HG02571 (cell line): ENCODE data around the gene ERC1.
"Not testable (repeated sequence)": the region's sequence is repeated elsewhere in the genome, so short reads cannot be mapped to it uniquely, and the experiment has no call there.

Experiments
- ATAC-seq: cut with Tn5 transposase; IDR thresholded peaks from one replicate; pipeline ENCODE4 v1.9.1; 2021; ENCODE audit warnings: mild to moderate bottlenecking, moderate library complexity; ENCODE audit not compliant: unreplicated experiment

The ERC1 gene

GRCh38 chr12:1020389-1020788 is 29.4 kb downstream of the ERC1 start:
- no peak for ATAC-seq

GRCh38 chr12:1022032-1022970 is 31.3 kb downstream of the ERC1 start:
- no peak for ATAC-seq

DNA sequence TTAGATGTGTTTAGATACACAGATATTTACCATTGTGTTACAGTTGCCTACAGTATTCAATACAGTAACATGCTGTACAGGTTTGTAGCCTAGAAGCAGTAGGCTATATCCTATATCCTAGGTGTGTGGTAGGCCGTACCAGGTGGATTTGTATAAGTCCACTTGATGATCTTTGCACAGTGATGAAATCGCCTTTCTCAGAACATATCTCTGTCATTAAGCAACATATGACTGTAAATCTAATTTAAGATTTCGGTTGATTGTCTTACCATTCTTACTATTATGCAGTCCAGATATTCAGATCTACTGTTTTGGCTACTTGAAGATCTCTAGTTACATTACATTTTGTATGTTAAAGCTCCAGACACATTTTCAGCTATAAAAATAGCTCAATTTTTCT is 39.8 kb downstream of the ERC1 start:
- ATAC-seq: no peak

- no peak for ATAC-seq
Observed at GRCh38 chr12:1034243-1034642, 43.2 kb downstream of the ERC1 start.

GRCh38 chr12:1034751-1035457 is 43.9 kb downstream of the ERC1 start:
- no peak for ATAC-seq

DNA sequence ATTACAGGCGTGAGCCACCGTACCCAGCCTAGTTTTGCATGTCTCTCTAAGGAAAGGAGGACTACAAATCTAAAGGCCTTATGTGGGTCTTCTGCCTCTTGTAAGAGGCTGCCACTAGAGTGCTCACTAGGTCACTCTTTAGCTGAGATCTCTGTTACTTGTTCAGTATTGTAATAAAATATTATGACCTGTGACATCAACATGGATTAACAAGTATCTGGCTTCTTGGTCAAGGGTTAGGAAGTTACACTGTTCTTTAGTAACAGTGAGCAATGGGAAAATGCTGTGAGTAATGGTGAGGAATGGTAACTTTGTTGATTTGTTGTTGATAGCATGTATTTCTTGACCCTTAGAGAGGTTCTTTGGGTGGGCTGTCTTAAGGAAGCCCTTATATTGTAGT is 50.5 kb downstream of the ERC1 start:
- no peak for ATAC-seq

- no peak for ATAC-seq
Observed at GRCh38 chr12:1044199-1044598, 53.2 kb downstream of the ERC1 start.

- ATAC-seq: no peak
Observed at GRCh38 chr12:1044696-1045095, 53.7 kb downstream of the ERC1 start.

DNA sequence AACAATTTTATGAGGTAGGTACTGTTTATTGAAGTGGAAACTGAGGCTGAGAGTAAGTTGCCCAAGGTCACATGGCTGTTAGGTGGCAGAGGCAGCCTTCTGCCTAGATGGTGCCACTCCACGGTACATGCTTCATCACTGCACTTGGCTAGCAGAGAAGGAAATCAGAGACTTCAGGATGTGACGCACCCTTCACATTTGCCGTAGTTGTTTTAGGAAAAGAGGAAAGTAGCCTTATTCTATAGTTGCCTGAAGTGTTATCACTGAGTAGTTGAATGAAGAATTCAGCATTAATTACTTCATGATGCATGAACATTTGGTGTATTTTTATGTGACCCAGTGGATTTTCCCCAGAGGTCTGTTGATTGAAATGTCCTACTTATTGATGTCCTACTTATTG is 55.7 kb downstream of the ERC1 start:
- ATAC-seq: no peak

DNA sequence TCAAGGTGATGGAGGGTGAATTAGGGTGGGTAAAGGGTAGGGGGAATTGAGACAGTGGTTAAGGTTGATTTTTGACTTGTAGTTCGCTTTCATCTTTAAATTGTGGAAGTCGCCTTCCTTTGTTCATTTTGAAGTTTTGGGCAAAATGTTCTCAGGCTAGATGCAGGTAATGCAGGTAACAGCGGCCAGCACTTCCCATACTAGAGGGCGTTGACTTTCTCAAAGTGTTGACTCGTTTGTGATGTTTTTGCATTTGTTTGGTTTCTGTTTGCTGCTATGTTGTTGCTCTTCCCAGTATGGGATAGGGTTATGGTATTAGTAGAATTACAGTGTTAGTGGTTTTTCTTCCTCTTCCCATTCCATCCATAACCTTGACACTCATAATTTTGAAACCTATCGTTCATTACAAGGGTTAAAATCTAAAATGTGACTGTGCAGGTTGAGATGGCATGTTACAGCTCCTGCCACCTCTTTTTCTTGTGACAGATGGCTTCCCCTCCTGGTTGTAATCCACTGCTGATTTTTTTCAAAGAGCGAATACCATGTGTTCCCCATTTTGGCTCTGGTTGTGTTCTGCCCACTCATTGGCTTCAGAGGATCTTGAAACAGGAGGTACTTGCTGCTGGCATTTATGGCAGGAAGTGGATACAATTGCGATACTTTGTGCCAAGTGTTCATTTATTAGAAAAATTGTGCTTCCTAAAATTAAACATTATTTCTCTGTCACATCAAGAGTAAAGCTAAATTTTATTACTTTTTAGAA is 57.1 kb downstream of the ERC1 start:
- no peak for ATAC-seq

DNA sequence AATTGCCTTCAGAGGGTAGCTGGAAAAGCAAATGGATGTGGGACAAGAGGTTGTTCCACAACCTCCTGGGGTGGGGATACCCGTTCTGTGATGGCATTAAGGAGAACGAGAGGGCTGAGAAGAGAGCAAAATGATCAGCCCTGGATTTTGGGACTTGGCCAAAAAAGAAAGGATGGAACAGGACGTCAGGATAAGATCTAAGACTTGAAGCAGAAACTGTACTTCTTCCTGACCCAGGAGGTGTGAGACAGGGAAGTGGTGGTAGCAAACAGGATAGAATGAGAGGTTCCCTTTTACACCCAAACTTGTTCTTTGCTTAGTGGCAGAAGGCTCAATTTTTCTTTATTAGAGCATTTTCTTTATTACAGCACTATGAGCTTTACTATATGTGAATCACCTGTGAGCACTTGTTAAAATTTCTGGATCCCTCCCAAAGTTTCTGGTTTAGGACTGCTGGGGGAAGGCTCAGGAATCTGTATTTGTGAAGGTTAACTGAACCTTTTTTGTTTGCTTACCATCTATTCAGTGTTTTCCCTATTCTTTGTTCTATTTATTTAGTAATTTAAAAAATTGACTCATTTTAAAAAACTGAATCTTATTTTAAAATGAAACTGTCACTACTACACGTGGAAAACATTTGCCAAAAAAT is 59.2 kb downstream of the ERC1 start:
- ATAC-seq: no peak

GRCh38 chr12:1051672-1052071 is 60.6 kb downstream of the ERC1 start:
- ATAC-seq: not testable (repeated sequence)

DNA sequence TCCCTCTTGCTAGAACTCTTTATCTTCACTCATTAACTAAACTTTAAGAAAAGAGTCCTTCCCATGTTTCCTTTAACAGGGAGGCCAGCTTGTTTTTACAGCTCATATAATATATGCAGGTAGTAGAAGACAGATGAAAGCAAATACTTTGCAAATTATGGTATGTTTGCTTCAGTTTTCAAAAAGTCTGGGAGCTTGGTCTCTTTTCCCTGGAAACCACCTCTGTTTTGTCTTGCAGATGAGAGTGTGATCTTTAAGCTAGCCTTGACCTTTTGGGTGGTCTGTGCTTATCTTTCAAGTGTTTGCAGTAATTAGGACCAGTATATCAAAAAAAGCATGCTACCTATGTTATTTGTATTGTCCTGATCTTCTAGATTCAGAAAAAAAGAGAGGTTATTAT is 62.7 kb downstream of the ERC1 start:
- no peak for ATAC-seq

DNA sequence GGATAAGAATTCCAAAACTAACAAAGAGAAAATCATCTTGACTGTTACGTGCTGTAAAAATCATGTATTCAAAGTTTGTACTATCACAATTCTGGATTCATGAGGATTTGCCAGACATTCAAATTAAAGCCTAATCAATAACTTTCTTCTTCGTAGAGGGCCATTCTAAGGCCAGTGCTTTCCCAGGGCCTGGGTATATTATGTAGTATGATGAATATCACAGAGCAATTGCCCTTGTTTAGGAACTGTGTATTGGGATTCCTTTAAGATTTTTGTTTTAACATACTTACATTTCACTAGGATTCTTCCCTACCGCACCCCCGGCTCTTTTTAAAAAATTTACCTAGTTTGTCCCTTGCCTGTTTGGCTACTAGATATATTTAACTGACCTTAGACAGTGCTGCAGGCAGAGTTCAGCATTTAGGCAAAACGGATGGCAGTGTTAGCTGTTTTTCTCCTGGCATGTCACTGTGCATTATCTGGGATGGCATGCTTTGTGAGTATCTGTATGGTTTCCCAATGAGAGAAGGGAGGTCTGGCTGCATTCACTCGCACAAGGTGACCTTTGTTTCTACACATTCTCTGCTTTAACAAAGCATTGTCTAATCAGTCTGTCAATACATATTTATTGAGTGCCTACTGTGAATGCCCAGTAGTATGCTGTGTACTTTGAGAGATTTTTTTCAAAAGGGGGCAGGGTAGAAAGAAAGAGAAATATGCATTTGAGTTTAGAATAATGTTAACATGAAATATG is 63.3 kb downstream of the ERC1 start:
- ATAC-seq: no peak

- ATAC-seq: no peak
Observed at GRCh38 chr12:1056390-1056789, 65.4 kb downstream of the ERC1 start.

DNA sequence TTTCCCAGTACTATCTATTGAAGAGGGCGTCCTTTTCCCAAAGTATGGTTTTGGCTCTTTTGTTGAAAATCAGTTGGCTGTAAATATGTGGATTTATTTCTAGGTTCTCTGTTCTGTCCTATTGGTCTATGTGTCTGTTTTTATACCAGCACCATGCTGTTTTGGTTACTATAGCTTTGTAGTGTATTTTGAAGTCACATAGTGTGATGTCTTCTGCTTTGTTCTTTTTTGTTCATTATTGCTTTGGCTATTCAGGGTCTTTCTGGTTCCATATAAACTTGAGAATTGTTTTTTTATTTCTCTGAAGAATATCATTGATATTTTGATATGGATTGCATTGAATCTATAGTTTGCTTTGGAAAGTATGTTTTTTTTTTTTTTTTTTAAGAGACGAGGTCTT is 67.4 kb downstream of the ERC1 start:
- ATAC-seq: no peak

DNA sequence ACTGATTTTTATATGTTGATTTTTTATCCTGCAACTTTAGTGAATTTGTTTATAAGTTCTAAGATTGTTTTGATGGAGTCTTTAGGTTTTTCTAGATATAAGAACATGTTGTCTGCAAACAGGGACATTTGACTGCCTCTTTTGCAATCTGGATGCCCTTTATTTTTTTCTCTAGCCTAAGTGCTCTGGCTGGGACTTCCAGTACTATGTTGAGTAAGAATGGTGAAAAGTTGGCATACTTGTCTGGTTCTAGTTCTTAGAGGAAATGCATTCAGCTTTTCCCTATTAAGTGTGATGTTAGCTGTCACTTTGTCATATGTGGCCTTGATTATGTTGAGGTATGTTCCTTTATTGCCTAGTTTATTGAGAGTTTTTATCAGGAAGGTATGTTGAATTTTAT is 68.1 kb downstream of the ERC1 start:
- no peak for ATAC-seq

DNA sequence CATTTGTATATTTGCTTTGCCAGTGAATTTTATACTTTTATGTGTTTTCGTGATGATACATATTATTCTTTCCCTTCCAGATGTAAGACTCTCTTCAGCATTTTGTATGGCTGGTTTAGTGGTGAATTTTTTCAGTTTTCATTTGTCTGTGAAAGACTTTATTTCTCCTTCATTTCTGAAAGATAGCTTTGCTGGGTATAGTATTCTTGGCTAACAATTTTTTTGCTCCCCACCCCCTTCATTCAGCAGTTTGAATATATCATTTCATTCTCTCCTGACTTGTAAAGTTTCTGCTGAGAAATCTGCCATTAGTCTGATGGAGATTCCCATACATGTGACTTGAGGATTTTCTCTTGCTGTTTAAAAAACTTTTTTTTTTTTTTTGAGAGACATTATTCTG is 72.8 kb downstream of the ERC1 start:
- ATAC-seq: no peak

DNA sequence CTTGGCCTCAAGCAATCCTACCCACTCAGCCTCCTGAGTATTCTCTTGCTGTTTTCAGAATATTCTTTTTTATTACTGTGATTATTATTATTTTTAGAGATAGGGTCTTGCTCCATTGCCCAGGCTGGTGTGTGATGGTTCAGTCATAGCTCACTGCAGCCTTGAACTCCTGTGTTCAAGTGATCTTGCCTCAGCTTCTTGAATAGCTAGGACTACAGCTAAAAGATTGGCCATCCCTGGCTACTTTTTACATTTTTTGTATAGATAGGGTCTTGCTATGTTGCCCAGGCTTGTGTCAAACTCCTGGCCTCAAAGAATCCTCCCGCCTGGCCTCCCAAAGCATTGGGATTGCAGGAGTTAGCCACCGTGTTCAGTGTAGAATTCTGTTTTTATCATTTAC is 73.3 kb downstream of the ERC1 start:
- no peak for ATAC-seq

DNA sequence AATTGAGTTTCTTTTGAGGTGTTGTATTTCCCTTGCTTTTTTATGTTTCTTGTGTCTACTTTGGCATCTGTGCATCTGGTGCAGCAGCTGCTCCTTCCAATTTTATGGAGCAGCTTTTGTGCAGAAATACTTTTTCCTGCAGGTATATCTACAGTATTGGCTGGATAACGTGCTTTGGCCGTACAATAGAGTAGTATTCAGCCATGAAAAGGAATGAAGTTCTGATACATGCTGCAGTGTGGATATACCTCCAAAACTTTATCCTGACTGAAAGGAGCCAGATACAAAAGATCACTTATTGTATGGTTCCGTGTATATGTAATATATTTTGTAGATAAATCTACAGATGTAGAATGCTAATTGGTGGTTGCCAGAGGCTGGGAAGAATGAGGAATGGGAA is 74.6 kb downstream of the ERC1 start:
- ATAC-seq: no peak
